GM23338 (cell line): ENCODE measurements around the gene LYST. TPM values are rescaled to one million over a fixed set of nuclear protein-coding genes. Genes with fewer than 3 reads are reported as not detected.

ENCODE experiments used
- ATAC-seq: fragments of 200-7000 bp; cut with Tn5 transposase; 3 replicates; pipeline ENCODE4 v1.9.1; 2020
- DNase-seq: peaks from one replicate; pipeline ENCODE4 v3.0.0-alpha.2; 2015; ENCODE audit warnings: low spot score
- H2AFZ ChIP-seq: fragments of 200-600 bp; sonication (generic); 2 replicates; pipeline ENCODE4 v1.8.0; 2016; ENCODE audit warnings: antibody characterized with exemption, mild to moderate bottlenecking, moderate library complexity
- H3F3A ChIP-seq: fragments of 200-600 bp; sonication (generic); replicated peaks from 2 replicates; pipeline ENCODE4 v1.8.0; 2017; ENCODE audit warnings: antibody characterized with exemption, mixed run types, low read depth
- H3K27ac ChIP-seq: fragments of 200-600 bp; sonication (generic); 2 replicates; pipeline ENCODE4 v1.6.1; 2016; ENCODE audit warnings: low read depth
- H3K27me3 ChIP-seq: fragments of 200-600 bp; sonication (generic); 2 replicates; pipeline ENCODE4 v1.8.0; 2016; ENCODE audit warnings: mild to moderate bottlenecking, mixed run types, moderate library complexity; ENCODE audit not compliant: insufficient read depth
- H3K36me3 ChIP-seq: fragments of 200-600 bp; sonication (generic); 2 replicates; pipeline ENCODE4 v1.8.0; 2016; ENCODE audit warnings: mild to moderate bottlenecking; ENCODE audit not compliant: insufficient read depth
- H3K4me1 ChIP-seq: fragments of 200-600 bp; sonication (generic); 2 replicates; pipeline ENCODE4 v1.8.0; 2016; ENCODE audit warnings: mild to moderate bottlenecking, moderate library complexity; ENCODE audit not compliant: insufficient read depth
- H3K4me2 ChIP-seq: fragments of 200-600 bp; sonication (generic); 2 replicates; pipeline ENCODE4 v1.7.1; 2017; ENCODE audit warnings: mixed run types
- H3K4me3 ChIP-seq: fragments of 200-600 bp; sonication (generic); 2 replicates; pipeline ENCODE4 v1.6.1; 2016; ENCODE audit warnings: mixed run types
- H3K79me2 ChIP-seq: fragments of 200-600 bp; sonication (generic); replicated peaks from 2 replicates; pipeline ENCODE4 v1.8.0; 2017; ENCODE audit warnings: mild to moderate bottlenecking; ENCODE audit not compliant: insufficient read depth
- H3K9me2 ChIP-seq: fragments of 200-600 bp; sonication (generic); 2 replicates; pipeline ENCODE4 v1.8.0; 2017; ENCODE audit not compliant: insufficient read depth
- H4K20me1 ChIP-seq: fragments of 200-600 bp; sonication (generic); replicated peaks from 2 replicates; pipeline ENCODE4 v1.8.0; 2017; ENCODE audit warnings: mild to moderate bottlenecking; ENCODE audit not compliant: insufficient read depth
- H3K27ac Mint-ChIP-seq: 2 replicates; pipeline ENCODE4 v1.8.0; 2020; ENCODE audit warnings: inconsistent platforms, mild to moderate bottlenecking, moderate library complexity, mixed read lengths
- H3K27me3 Mint-ChIP-seq: 3 replicates; pipeline ENCODE4 v1.8.0; 2022; ENCODE audit warnings: low read depth, mild to moderate bottlenecking, moderate library complexity, mixed read lengths, inconsistent platforms; ENCODE audit not compliant: insufficient read depth, poor library complexity
- H3K36me3 Mint-ChIP-seq: 3 replicates; pipeline ENCODE4 v1.8.0; 2021; ENCODE audit warnings: low read depth, mild to moderate bottlenecking, inconsistent platforms, moderate library complexity, mixed read lengths
- H3K4me1 Mint-ChIP-seq: 3 replicates; pipeline ENCODE4 v1.8.0; 2020; ENCODE audit warnings: mild to moderate bottlenecking, inconsistent platforms, mixed read lengths
- H3K4me3 Mint-ChIP-seq: 3 replicates; pipeline ENCODE4 v1.8.0; 2021; ENCODE audit warnings: moderate library complexity, mild to moderate bottlenecking, inconsistent platforms, mixed read lengths
- H3K9me3 Mint-ChIP-seq: 3 replicates; pipeline ENCODE4 v1.8.0; 2020; ENCODE audit warnings: moderate library complexity, mild to moderate bottlenecking, inconsistent platforms, mixed read lengths
- CREB1 ChIP-seq: fragments of 250-450 bp; sonication (Bioruptor Pico); IDR thresholded peaks from 2 replicates; pipeline ENCODE4 v1.5.0; 2020; ENCODE audit warnings: low read depth, mild to moderate bottlenecking, moderate library complexity
- NANOG ChIP-seq: IDR thresholded peaks from 2 replicates; pipeline ENCODE4 v1.6.1; 2016; ENCODE audit warnings: antibody characterized with exemption, borderline replicate concordance
- REST ChIP-seq: IDR thresholded peaks from one replicate; pipeline ENCODE4 v1.6.1; 2018; ENCODE audit warnings: antibody characterized with exemption; ENCODE audit not compliant: unreplicated experiment
- STAT1 ChIP-seq: IDR thresholded peaks from one replicate; pipeline ENCODE4 v1.6.1; 2016; ENCODE audit warnings: antibody characterized with exemption; ENCODE audit not compliant: unreplicated experiment
- ZNF114 ChIP-seq: fragments of 250-450 bp; sonication (Bioruptor Pico); IDR thresholded peaks from 2 replicates; pipeline ENCODE4 v1.5.0; 2020; ENCODE audit warnings: mild to moderate bottlenecking, moderate library complexity
- polyA plus RNA-seq: library from polyadenylated mRNA; unstranded; fragments of >200 nt; fragmentation: Nextera tagmentation; extraction: Ambion mirVana; gene quantifications from 2 replicates; pipeline ENCODE4 v1.2.1, GENCODE V29; 2016
- total RNA-seq: library from RNA; depleted of rRNA; stranded (reverse); fragments of >200 nt; shearing (Covaris generic); gene quantifications from 2 replicates; pipeline ENCODE4 v1.2.3, GENCODE V29; 2014
- TF ChIP-seq, protein P1 (sequence below): fragments of 250-450 bp; sonication (Bioruptor Pico); IDR thresholded peaks from 2 replicates; pipeline ENCODE4 v1.5.0; 2020; ENCODE audit warnings: mild to moderate bottlenecking, moderate library complexity
- TF ChIP-seq, protein P2 (sequence below): IDR thresholded peaks from 2 replicates; pipeline ENCODE4 v1.6.1; 2016; ENCODE audit warnings: antibody characterized with exemption

Gene LYST
- total and polyA plus RNA-seq, 2 experiments from 2014 or later, result 0.21 to 1.0 TPM

DNA sequence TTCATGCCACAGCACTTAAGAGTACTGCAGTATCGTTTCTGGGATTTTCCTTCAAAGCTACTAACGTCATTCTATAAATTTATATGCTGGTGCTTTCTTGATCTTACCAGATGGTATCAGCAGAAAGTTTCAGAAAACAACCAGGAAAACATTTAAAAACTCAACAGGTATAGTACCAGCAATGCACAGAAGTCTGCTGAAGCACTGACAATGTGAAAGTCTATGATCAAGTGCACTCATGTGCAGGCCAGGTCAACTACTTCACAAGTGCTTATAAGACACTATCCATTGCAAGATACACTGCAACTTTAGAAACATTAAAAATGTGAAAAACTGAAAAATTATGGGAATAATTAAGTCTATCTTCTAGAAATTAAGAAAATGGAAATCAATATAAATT, 34.7 kb downstream of the LYST start:
- Mint-ChIP-seq H3K27me3 (no peaks in the 10 kb centered on the region), H3K4me1 (no peaks in the 10 kb centered on the region), H3K36me3 (no peaks in the 10 kb centered on the region), H3K27ac (no peak overlapping the region), H3K9me3 (no peaks in the 10 kb centered on the region), H3K4me3 (no peak overlapping the region)
- Histone ChIP-seq H3K4me1 (no peaks in the 10 kb centered on the region), H3K4me2 (no peak overlapping the region), H3K4me3 (no peak overlapping the region), H3K27ac (no peak overlapping the region), H2AFZ (no peak overlapping the region), H3K36me3 (no peaks in the 10 kb centered on the region), H4K20me1 (no peaks in the 10 kb centered on the region), H3K79me2 (no peaks in the 10 kb centered on the region), H3K27me3 (no peaks in the 10 kb centered on the region), H3F3A (no peaks in the 10 kb centered on the region), H3K9me2 (no peaks in the 10 kb centered on the region)
- DNase-seq, result no peak
- no peak for ATAC-seq
- TF ChIP-seq NANOG, result no peak
- TF ChIP-seq REST, result no peak
- TF ChIP-seq, protein P1, sequence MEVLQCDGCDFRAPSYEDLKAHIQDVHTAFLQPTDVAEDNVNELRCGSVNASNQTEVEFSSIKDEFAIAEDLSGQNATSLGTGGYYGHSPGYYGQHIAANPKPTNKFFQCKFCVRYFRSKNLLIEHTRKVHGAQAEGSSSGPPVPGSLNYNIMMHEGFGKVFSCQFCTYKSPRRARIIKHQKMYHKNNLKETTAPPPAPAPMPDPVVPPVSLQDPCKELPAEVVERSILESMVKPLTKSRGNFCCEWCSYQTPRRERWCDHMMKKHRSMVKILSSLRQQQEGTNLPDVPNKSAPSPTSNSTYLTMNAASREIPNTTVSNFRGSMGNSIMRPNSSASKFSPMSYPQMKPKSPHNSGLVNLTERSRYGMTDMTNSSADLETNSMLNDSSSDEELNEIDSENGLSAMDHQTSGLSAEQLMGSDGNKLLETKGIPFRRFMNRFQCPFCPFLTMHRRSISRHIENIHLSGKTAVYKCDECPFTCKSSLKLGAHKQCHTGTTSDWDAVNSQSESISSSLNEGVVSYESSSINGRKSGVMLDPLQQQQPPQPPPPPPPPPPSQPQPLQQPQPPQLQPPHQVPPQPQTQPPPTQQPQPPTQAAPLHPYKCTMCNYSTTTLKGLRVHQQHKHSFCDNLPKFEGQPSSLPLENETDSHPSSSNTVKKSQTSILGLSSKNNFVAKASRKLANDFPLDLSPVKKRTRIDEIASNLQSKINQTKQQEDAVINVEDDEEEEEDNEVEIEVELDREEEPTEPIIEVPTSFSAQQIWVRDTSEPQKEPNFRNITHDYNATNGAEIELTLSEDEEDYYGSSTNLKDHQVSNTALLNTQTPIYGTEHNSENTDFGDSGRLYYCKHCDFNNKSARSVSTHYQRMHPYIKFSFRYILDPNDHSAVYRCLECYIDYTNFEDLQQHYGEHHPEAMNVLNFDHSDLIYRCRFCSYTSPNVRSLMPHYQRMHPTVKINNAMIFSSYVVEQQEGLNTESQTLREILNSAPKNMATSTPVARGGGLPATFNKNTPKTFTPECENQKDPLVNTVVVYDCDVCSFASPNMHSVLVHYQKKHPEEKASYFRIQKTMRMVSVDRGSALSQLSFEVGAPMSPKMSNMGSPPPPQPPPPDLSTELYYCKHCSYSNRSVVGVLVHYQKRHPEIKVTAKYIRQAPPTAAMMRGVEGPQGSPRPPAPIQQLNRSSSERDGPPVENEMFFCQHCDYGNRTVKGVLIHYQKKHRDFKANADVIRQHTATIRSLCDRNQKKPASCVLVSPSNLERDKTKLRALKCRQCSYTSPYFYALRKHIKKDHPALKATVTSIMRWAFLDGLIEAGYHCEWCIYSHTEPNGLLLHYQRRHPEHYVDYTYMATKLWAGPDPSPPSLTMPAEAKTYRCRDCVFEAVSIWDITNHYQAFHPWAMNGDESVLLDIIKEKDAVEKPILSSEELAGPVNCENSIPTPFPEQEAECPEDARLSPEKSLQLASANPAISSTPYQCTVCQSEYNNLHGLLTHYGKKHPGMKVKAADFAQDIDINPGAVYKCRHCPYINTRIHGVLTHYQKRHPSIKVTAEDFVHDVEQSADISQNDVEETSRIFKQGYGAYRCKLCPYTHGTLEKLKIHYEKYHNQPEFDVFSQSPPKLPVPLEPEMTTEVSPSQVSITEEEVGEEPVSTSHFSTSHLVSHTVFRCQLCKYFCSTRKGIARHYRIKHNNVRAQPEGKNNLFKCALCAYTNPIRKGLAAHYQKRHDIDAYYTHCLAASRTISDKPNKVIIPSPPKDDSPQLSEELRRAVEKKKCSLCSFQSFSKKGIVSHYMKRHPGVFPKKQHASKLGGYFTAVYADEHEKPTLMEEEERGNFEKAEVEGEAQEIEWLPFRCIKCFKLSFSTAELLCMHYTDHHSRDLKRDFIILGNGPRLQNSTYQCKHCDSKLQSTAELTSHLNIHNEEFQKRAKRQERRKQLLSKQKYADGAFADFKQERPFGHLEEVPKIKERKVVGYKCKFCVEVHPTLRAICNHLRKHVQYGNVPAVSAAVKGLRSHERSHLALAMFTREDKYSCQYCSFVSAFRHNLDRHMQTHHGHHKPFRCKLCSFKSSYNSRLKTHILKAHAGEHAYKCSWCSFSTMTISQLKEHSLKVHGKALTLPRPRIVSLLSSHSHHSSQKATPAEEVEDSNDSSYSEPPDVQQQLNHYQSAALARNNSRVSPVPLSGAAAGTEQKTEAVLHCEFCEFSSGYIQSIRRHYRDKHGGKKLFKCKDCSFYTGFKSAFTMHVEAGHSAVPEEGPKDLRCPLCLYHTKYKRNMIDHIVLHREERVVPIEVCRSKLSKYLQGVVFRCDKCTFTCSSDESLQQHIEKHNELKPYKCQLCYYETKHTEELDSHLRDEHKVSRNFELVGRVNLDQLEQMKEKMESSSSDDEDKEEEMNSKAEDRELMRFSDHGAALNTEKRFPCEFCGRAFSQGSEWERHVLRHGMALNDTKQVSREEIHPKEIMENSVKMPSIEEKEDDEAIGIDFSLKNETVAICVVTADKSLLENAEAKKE, result no peak
- TF ChIP-seq, protein P2, sequence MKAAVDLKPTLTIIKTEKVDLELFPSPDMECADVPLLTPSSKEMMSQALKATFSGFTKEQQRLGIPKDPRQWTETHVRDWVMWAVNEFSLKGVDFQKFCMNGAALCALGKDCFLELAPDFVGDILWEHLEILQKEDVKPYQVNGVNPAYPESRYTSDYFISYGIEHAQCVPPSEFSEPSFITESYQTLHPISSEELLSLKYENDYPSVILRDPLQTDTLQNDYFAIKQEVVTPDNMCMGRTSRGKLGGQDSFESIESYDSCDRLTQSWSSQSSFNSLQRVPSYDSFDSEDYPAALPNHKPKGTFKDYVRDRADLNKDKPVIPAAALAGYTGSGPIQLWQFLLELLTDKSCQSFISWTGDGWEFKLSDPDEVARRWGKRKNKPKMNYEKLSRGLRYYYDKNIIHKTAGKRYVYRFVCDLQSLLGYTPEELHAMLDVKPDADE, result no peak
- no peak for TF ChIP-seq ZNF114 (CRISPR knock-in tag)
- no peak for TF ChIP-seq CREB1
- no peak for TF ChIP-seq STAT1
